NCI-H460 (cell line): ENCODE data around the gene SLC35G6. TPM values are rescaled to one million over a fixed set of nuclear protein-coding genes. Genes with fewer than 3 reads are reported as not detected.
"Not testable (repeated sequence)": the region's sequence is repeated elsewhere in the genome, so short reads cannot be mapped to it uniquely, and the experiment has no call there.

Experiments used
- DNase-seq: peaks from one replicate; pipeline ENCODE4 v3.0.0-alpha.2; 2016; ENCODE audit warnings: low read depth; ENCODE audit errors: extremely low read depth
- total RNA-seq: library from RNA; depleted of rRNA; stranded (reverse); fragments of >200 nt; shearing (Covaris generic); gene quantifications from 2 replicates; pipeline ENCODE4 v1.2.3, GENCODE V29; 2014

SLC35G6 gene
- total RNA-seq, 1 experiment from 2014 or later, result not detected

GRCh38 chr17:7477392-7478275 is 3.6 kb upstream of the SLC35G6 start:
- no peak for DNase-seq

DNA sequence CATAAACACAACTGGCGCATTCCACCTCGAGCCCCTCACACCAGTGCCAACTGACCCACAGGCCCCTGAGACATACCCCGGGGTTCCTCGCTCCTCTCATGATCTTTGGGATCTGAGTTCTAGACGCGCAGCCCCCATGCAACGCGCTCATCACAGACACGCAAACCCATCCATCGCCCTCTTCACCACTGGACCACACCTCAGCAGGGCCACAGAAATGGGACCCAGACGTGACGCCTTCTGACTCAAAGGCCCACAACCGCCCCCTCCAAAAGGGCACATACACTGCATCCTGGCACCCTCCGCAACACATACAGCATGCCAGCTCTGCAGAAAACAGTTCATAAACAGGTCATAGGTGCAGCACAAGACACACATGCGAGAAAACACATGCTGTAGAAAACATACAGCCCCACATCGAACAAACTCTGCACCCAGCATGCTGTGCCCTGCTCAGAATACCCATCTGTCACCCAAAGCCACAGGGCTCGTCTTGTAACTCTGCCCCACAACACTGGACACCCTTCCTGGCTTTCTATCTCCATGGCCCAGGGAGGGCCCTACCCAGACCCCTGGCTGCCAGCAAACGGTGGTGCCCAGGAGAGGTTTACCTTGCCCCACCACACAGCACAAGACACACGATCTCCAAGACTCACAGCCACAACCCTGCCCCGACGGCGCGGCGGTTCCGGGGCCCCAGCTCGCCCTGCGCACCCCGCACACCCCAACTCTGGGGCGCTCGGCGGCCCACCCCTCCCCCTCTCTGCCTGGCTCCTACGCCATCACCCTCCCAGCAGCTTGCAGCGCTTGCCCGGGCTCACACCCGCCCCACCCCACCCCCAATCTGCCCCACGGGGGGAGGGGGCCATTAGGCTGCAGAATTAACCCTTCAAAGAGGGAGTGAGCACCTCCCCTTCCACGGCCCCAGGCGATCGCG is 2.7 kb upstream of the SLC35G6 start:
- no peak for DNase-seq

DNA sequence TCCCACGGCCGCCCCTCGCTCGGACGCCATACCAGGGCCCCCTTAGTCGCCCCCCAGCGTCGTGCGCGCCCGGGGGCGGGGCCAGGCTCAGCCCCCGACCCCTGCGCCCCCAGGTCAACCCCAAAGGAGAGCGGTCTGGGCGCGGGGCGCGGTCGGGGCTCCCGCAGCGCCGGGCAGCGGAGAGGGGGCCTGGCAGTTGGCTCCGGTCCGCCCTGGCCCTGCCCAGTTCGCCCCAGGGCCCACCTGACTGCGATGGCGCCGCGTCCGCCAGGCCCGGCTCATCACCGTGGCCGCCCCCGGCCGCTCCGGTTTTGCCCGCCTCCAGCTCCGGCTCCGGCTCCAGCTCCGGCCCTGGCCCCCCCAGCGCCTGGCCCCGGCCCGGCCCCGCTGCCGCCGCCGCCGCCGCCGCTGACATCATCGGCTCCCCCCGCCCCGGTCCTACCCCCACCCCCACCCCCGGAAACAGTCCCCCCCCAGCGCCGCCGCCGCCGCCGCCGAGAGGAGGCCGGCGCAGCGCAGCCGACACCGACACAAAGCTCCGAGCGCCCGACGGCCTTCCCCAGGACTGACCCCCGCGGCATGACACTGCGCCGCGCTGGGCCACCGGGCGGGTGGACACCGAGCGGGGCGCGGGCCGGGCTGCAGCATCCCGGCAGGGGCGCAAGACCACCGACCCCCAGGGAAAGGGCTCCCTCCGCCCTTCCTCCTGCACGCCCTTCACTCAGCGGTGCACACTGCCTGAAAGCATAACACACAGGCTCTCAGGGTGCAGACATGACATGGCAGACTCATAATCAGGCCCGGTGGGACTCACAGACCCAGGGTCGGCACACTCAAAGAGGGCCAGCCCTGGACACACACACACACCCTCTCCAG is 1.8 kb upstream of the SLC35G6 start, which contains the start of gene ZBTB4:
Gene ZBTB4 (minus strand): TSS at position 419 of the 876 bp plus-strand sequence. CDS start 12,830 bp downstream, outside the sequence.
- no peak for DNase-seq

DNA sequence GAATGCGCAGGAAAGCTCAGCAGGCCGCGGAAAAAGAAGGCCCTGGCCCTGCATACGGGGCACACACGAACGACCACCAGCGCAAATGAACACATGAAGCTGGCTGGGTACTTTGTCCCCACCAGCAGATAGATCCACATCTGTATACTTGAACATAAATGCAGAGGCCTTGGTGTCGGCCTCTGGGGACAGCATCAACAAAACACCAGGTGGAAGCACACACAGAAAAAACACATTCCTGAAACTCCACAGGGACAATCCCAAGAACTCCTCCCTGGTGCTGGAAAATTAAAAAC is 1.2 kb upstream of the SLC35G6 start:
- DNase-seq, result no peak

DNA sequence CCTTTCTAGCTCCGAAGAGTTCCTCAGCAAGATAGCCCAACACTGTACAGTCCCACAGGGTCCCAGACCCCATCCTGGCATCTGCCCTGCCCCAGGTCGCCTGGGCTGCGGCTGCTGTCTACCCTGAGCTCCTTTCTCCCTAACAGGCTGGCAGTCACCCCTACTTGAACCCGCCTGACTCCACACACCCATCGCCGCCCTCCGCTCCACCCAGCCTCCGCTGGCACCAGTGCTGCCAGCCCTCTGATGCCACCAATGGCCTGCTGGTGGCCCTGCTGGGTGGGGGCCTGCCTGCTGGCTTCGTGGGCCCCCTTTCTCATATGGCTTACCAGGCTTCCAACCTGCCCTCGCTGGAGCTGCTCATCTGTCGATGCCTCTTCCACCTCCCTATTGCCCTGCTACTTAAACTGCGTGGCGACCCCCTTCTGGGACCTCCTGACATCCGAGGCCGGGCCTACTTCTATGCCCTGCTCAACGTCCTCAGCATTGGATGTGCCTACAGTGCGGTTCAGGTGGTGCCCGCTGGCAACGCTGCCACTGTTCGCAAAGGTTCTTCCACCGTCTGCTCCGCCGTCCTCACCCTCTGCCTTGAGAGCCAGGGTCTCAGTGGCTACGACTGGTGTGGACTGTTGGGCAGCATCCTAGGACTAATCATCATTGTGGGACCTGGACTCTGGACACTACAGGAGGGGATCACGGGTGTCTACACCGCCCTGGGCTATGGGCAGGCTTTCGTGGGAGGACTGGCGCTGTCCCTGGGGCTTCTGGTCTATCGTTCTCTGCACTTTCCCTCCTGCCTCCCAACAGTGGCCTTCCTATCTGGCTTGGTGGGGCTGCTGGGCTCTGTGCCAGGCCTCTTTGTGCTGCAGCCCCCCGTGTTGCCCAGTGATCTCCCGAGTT is 846 bp downstream of the SLC35G6 start:
- not testable (repeated sequence) for DNase-seq

GRCh38 chr17:7482742-7483088 is 1.5 kb downstream of the SLC35G6 start:
- not testable (repeated sequence) for DNase-seq

GRCh38 chr17:7483255-7484066 is 2.2 kb downstream of the SLC35G6 start:
- DNase-seq, result peak; percentile 91

- peak; percentile 98 for DNase-seq
These were observed 3.0 kb downstream of the SLC35G6 start, which contains the start of gene POLR2A for GRCh38 chr17:7484067-7484918. Gene POLR2A (plus strand): TSS chr17:7484366.

GRCh38 chr17:7484919-7485377 is 3.7 kb downstream of the SLC35G6 start:
- no peak for DNase-seq

DNA sequence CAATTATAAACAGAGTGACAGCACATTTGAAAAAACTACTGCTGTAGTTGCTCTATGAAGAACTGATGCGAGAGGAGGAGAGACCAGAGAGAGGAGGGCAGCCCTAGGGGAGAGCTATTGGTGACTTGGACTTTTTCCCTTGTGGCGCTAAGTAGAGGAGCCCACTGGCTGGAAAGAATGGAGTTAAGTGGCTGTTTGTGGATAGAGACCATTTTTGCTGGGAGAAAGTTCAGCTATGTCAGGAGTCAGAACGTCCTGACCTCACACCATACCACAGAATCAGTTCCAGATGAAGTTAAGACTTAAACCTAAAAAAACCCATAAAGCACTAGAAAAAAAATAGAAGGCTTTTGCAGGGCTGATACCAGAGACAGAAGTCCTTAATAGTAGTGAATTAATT is 4.9 kb downstream of the SLC35G6 start:
- DNase-seq, result no peak

- DNase-seq, result no peak
These were observed 8.9 kb downstream of the SLC35G6 start for GRCh38 chr17:7490144-7490543.

- no peak for DNase-seq
These were observed 10.3 kb downstream of the SLC35G6 start for GRCh38 chr17:7491583-7491982.

GRCh38 chr17:7493941-7494340 is 12.7 kb downstream of the SLC35G6 start:
- DNase-seq, result no peak

- DNase-seq, result no peak
These were observed 14.7 kb downstream of the SLC35G6 start for GRCh38 chr17:7495906-7496434.

- DNase-seq, result no peak
These were observed 15.4 kb downstream of the SLC35G6 start for GRCh38 chr17:7496470-7497183.

- no peak for DNase-seq
These were observed 16.0 kb downstream of the SLC35G6 start for GRCh38 chr17:7497228-7497627.

DNA sequence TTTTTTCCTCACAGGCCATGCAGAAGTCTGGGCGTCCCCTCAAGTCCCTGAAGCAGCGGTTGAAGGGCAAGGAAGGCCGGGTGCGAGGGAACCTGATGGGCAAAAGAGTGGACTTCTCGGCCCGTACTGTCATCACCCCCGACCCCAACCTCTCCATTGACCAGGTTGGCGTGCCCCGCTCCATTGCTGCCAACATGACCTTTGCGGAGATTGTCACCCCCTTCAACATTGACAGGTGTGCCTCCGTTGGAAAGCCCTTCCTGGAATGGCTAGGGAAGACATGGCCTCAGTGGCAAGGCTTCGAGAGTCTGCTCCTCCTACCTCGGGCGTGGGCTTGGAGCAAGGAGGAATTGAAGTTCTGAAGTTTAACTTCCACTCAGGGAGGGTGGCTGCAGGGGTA is 16.4 kb downstream of the SLC35G6 start:
- no peak for DNase-seq
